HG03378 (cell line): ENCODE results near the gene SBF1.
"Not testable (repeated sequence)": the region's sequence is repeated elsewhere in the genome, so short reads cannot be mapped to it uniquely, and the experiment has no call there.

Experiments
- ATAC-seq: cut with Tn5 transposase; IDR thresholded peaks from one replicate; pipeline ENCODE4 v1.9.1; 2021; ENCODE audit warnings: mild to moderate bottlenecking, moderate library complexity; ENCODE audit not compliant: unreplicated experiment

The SBF1 gene, protein sequence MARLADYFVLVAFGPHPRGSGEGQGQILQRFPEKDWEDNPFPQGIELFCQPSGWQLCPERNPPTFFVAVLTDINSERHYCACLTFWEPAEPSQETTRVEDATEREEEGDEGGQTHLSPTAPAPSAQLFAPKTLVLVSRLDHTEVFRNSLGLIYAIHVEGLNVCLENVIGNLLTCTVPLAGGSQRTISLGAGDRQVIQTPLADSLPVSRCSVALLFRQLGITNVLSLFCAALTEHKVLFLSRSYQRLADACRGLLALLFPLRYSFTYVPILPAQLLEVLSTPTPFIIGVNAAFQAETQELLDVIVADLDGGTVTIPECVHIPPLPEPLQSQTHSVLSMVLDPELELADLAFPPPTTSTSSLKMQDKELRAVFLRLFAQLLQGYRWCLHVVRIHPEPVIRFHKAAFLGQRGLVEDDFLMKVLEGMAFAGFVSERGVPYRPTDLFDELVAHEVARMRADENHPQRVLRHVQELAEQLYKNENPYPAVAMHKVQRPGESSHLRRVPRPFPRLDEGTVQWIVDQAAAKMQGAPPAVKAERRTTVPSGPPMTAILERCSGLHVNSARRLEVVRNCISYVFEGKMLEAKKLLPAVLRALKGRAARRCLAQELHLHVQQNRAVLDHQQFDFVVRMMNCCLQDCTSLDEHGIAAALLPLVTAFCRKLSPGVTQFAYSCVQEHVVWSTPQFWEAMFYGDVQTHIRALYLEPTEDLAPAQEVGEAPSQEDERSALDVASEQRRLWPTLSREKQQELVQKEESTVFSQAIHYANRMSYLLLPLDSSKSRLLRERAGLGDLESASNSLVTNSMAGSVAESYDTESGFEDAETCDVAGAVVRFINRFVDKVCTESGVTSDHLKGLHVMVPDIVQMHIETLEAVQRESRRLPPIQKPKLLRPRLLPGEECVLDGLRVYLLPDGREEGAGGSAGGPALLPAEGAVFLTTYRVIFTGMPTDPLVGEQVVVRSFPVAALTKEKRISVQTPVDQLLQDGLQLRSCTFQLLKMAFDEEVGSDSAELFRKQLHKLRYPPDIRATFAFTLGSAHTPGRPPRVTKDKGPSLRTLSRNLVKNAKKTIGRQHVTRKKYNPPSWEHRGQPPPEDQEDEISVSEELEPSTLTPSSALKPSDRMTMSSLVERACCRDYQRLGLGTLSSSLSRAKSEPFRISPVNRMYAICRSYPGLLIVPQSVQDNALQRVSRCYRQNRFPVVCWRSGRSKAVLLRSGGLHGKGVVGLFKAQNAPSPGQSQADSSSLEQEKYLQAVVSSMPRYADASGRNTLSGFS (N-terminal part only)

DNA sequence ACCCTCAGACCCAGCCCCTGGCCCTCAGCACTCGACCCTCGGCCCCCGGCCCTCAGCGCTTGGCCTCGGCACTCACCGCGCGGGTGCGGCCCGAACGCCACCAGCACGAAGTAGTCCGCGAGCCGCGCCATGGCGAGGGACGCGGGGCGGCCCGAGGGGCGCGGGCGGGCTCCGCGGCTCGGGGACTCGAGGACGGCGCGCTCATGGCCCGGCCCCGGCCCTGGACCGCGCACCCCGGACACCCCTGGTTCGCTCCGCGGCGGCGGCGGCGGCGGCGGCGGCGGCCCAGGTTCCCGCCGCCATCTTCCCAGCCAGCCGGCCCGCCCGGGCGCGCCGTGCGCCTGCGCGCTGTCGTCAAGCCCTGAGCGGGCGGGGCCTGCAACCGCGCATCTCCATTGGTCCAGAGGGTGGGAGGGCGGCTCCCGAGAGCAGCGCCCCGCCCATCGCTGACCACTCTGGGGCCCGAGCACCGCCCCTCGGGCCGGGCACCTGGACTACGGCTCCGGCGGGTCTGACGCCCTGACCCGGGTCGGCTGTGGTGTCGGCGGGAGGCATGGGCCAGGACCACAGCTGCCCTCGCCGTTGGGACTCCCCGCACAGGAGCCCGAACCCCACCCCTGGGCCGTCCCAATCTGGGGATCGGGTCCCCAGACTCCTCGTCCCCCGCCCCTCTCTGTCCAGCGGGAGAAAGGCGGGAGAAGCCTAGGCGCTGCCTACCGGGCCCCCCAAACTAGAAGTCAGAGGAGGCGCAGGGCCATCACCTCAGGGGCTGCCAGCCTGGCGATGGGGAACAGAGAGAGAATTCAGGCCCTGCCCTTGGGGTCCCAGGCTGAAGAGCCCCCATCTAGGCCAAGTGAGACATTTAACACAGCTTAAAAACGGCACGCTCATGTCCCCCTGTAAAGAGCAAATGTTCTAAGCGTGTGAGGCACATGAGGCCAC lies at the start of gene SBF1:
TSS of gene SBF1 (minus strand) at position 326 of the 942 bp plus-strand sequence. CDS start at position 131, 195 bp downstream.
- ATAC-seq: no peak

DNA sequence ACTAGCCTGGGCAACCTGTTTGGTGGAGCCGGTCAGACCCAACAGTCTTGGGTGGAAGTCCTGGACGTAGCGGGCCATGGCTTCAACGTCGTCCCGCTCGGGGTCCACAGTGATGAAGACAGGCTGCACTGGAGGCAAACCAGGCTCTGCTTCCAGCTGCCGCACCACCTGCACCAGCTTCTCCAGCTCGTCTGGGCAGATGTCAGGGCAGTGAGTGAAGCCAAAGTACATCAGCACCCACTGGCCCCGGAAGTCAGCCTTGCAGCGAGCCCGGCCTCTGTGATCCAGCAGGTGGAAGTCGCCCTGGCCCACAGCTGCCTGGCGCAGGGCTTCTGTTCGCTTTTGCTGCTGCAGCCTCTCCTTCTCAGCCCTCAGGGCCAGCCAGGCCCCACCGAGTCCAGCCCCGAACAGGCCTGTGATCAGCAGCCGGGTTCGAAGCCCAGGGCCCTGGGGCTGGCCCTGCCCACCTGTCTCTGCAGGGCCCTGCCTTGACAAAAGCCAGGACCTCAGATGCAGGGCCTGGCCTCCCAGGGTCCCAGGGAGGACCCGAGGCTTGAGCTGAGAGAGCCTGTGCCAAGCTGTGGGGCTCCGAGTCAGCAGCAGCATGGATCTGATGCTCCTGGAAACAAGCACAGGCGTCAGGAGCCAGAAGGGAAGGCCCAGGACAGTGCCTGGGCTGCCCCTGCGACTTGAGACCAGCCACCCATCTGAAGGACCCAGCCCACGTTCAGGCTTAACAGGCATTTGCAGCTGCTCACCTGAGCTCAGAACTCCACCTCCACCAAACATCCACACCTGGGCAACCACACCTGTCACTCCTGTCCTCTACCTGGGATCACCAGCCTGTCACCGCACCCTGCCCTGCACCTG lies 49.2 kb upstream of the SBF1 start:
- ATAC-seq: no peak

DNA sequence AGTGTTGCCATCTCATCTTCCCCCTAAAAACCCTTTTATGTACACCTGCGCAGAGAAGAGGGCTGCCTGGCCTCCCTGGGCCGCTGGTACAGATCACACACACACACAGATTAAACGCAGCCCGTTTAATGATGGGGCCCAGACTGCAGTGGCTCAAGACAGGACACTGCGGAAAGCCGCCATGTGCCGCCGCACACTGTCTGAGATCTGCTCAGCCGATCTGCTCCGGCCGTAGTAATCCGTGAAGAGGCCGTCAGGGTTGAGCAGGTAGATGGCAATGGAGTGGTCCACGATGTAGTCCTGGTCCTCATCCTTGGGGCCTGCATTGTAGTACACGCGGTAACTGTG lies 48.6 kb upstream of the SBF1 start:
- no peak for ATAC-seq

DNA sequence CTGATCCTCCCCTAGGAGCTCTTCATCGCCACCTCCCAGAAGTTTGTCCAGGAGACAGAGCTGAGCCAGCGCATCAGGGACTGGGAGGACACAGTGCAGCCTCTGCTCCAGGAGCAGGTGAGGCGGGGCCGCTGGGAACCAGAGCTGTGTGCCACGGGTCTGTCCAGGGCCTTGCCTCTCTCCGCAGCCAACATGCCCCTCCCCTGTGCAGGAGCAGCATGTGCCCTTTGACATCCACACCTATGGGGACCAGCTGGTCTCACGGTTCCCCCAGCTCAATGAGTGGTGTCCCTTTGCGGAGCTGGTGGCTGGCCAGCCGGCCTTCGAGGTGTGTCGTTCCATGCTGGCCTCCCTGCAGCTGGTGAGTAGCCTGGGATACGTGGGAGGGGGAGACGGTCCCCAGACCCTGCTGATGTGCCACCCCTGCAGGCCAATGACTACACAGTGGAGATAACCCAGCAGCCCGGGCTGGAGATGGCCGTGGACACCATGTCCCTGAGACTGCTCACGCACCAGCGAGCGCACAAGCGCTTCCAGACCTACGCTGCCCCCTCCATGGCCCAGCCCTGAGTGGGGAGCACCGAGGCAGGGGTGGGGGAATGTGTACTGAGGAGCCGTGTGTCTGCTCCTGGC lies 48.1 kb upstream of the SBF1 start:
- ATAC-seq: no peak

DNA sequence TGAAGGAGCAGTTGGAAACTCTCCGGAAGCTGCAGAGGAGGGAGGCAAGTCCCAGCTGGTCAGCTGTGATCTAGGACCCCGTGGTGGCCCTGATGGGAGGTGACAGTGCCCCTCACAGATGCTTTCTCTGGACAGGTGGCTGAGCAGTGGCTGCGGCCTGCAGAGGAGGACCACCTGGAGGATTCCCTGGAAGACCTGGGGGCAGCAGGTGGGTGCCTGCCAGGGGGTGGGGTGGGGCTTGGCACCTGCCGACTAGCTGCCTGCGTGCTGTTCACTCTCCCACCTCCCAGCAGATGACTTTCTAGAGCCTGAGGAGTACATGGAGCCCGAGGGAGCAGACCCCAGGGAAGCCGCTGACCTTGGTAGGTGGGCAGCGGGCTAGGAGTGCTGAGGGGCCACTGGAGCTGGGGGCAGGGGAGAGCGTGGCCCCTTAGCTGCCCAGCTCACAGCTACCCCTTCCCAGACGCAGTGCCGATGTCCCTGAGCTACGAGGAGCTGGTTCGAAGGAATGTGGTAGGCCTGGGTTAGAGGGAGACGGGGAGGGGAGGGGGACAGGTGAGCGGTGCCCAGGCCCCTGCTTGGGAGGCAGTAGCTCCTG lies 47.5 kb upstream of the SBF1 start:
- no peak for ATAC-seq

DNA sequence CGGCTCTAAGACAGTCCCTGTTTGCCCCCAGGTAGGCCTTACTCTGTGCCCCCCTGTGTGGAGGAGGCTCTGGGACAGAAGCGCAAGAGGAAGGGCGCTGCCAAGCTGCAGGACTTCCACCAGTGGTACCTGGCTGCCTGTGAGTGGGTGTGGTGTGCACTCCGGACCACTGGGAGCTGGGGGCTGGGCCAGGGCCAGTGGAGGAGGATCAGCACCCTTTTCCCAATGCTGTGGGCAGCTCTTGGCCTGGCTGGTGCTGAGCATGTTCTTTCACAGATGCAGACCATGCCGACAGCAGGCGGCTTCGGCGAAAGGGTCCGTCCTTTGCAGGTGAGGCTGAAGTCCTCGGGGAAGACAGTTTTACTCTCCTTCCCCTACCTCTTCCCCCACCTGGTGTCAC lies 46.9 kb upstream of the SBF1 start:
- no peak for ATAC-seq

DNA sequence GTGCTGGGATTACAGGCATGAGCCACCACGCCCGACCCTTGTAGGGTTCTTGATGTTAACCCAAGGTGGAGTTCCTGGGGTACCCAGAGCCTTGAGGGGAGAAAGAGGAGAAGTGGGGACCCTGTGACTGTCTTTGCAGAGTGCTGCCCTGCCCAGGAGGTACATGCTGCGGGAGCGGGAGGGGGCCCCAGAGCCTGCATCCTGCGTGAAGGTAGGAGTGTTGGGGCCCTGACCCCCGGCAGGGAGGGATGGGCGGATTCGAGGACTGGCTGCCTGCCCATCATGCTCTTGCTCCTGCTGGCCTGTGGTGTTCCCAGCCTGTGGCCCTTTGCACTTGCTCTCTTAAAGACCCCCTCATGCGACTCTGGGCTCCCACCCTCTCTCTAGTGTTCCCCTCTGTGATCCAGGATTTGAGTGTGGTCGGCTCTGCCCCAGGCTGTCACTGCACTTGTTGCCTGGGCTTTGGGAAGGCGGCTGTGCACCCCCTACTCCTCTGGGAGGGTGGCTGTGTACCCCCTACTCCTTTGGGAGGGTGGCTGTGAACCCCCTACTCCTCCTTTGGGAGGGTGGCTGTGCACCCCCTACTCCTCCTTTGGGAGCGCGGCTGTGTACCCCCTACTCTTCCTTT lies 46.1 kb upstream of the SBF1 start:
- no peak for ATAC-seq

DNA sequence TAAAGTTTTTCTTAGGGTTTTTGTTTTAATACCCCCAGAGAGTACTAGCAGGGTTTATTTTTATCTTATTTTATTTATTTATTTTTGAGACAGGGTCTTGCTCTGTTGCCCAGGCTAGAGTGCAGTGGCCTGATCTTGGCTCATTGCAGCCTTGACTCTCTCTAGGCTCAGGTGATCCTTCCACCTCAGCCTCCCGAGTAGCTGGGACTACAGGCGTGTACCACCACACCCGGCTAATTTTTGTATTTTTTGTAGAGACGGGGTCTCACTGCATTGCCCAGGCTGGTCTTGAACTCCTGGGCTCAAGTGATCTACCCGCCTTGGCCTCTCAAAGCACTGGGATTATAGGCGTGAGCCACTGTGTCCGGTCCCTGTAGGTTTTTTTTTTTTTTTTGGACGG lies 45.3 kb upstream of the SBF1 start:
- ATAC-seq: not testable (repeated sequence)

DNA sequence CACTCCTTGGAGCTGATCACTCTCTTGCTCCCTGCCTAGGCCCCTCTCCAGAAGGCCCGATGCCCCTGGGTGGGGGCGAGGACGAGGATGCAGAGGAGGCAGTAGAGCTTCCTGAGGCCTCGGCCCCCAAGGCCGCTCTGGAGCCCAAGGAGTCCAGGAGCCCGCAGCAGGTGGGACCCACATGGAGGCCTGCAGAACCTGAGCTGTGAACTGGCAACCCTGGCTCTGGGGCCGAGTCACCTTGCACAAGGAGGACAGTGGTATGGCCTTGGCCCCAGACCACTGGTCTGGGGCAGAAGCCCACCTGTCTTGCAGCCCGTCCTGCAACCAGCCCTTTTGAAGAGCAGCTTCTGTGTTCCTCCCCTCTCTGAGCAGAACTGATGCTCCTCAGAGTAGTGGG lies 44.3 kb upstream of the SBF1 start:
- no peak for ATAC-seq

DNA sequence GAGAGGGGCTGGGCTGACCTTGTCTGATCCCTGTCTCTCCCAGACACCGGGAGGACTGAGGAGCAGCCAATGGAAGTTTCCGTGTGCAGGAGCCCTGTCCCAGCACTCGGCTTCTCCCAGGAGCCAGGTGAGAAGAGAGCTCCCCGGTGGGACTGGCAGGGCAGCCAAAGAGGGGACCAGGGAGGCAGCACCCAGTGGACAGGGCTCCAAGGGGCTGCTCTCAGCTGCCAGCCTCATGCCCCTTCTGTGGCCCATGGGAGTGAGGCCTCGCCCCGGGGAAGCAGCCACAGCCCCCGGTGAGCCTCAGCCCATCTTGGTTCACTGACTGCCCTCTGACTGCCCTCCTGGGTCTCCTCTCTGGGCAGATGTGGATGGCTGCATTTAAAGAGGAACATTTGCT lies 43.8 kb upstream of the SBF1 start:
- ATAC-seq: no peak

DNA sequence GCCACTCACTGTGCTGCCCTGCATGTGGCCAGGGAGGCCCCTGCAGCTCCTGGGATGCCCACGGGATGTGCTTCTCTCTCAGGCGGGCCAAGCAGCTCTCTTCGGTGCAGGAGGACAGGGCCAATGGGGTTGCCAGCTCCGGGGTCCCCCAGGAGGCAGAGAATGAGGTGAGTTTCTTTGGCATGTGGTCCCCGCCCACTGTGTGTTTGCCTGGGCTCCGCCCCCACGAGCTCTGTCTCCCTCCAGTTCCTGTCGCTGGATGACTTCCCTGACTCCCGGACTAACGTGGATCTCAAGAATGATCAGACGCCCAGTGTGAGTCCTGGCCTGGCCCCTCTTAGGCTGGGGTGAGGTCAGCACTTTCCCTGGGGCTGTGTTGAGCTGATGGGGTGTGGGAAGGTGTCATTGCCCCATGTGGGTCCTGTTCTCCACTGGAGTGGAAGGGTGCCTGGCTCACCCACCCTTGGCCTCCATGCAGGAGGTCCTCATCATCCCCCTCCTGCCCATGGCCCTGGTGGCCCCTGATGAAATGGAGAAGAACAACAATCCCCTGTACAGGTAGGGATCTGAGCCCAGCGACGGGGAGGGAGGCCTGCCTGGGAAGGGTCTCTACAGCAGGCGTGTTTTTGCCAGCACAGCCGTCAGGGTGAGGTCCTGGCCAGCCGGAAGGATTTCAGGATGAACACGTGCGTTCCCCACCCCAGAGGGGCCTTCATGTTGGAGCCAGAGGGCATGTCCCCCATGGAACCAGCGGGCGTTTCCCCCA lies 42.8 kb upstream of the SBF1 start:
- no peak for ATAC-seq

DNA sequence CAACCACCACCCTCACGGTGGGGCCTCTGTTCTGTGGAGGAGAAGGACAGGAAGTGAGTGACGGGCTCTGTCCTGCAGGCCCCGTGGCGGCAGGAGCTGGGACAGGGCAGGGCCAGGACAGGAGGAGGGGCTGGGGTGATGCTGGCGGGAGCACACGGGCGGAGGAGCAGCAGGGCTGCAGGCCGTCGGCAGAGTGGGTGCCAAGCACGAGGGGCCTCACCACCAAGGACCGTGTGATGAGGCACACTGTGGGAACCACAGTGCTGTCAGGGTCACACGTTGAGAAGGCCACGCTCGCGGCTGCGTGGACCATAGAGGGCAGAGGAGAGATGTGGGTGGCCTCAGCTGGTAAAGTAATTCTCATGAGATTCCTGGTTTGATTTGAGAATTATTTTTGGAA lies 42.1 kb upstream of the SBF1 start:
- ATAC-seq: no peak

DNA sequence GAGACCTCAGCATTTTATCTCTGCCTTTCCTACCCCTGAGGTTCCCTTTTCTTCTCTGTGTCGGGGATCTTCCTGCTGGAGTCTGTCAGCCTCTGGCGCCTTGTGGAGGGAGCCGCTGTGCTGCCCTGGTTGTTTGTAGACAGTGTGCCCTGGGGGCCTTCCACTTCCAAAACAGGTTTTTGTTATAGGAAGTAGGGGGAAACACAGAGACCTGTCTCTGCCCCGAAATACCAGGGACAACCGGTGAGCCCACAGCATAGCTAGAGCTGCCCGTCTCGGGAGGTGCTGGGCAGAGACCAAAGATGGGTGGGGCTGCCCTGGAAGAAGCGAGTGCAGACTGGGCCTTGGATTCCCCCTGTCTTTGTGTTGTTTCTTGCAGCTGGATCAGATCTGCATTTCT lies 41.2 kb upstream of the SBF1 start:
- ATAC-seq: no peak

DNA sequence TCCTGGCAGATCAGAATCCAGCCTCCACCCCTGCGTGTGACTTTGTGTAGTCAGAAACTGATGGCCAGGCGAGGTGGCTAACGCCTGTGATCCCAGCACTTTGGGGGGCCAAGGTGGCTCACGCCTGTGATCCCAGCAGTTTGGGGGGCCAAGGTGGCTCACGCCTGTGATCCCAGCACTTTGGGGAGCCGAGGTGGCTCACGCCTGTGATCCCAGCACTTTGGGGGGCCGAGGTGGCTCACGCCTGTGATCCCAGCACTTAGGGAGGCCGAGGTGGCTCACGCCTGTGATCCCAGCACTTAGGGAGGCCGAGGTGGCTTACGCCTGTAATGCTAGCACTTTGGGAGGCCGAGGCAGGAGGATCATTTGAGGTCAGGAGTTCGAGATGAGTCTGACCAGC lies 38.3 kb upstream of the SBF1 start:
- no peak for ATAC-seq

DNA sequence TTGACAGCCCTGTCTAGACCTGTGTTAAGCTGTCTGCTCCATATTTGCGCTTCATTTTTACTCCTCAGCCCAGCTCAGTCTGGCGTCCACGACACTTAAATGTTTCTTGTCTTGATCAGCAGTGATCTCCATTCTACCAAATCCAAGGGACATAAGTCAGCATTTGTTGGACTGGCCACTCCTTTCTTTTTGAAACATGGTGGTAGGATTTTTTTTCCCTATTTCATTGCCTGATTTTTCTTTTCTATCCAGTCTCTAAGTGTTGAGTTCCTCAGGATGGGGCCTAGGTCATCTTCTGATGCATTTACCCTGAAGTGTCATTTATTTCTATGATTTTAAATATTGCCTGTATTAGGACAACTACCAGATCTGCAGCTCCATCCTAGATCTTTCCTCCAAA lies 34.1 kb upstream of the SBF1 start:
- no peak for ATAC-seq

DNA sequence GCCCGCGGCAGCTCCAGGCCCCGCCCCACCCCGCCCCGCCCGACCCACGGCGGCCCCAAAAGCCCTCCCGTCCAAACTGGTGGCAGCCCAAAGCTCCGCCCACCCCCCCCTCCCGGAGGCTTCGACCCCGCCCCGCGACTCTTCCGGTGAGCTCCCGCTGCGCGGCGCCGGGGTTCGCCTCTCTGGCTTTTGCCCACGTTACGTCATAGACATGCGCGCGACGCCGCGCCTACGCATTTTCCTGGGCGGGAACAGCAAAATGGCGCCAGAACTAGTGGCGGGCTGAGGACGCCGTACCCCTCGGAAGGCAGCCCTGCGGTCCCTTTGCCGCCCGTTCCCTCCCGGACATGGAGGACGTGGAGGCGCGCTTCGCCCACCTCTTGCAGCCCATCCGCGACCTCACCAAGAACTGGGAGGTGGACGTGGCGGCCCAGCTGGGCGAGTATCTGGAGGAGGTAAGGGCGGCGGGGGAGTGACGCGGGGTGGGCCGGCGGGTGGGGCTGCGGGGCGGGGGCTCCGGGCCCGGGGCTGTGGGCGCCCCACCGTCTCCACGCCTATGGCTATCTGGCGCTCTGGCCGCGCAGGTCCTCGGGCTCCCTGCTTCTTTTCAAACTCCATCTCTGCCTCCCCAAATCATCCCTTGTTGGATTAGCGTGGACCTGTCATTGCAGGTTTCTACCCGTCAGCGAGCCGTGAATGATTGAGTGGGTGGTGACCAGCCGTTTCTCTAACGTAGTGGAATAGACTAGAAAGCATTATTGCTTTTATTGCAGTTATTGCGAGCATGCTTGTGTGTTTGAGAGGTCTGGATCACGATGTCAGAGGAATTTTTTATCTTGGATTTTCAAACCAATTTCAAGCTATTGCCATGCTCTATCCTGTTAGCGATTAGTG lies 33.4 kb upstream of the SBF1 start, which contains the start of gene NCAPH2:
TSS of gene NCAPH2 (plus strand) at position 234 of the 894 bp plus-strand sequence. CDS start at position 348, 114 bp downstream.
- peak; percentile 62 for ATAC-seq
